HG03460 (cell line): ENCODE measurements around the gene ACOXL.
"Not testable (repeated sequence)": the region's sequence is repeated elsewhere in the genome, so short reads cannot be mapped to it uniquely, and the experiment has no call there.

Experiments used
- ATAC-seq: cut with Tn5 transposase; IDR thresholded peaks from one replicate; pipeline ENCODE4 v1.9.1; 2021; ENCODE audit not compliant: unreplicated experiment

ACOXL gene

GRCh38 chr2:110732422-110733413 lies at the start of gene ACOXL:
Gene ACOXL (plus strand): TSS chr2:110732573. CDS start chr2:110768390, 35,817 bp downstream.
- no peak for ATAC-seq

DNA sequence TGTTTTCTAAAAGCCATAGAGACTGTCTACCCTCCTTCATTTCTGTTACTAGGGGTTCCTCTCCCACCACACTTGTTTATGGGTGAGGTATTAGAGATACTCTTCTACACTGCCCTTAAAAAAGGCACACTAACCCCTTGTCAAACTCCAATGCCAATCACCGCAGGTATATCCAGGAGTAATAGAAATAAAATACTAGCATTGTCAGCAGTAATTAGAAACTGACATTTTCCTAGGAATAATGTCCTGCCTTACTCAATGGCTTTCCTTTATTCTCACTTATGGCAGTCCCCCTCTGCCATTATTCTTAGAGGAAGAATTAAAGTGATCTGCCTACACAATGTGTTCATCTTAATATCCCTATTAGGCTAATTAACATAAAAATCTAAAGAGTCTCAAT lies 49.5 kb upstream of the ACOXL start:
- ATAC-seq: no peak

- ATAC-seq: not testable (repeated sequence)
These were observed 44.4 kb upstream of the ACOXL start for GRCh38 chr2:110687775-110688484.

- no peak for ATAC-seq
These were observed 43.7 kb upstream of the ACOXL start for GRCh38 chr2:110688594-110689091.

DNA sequence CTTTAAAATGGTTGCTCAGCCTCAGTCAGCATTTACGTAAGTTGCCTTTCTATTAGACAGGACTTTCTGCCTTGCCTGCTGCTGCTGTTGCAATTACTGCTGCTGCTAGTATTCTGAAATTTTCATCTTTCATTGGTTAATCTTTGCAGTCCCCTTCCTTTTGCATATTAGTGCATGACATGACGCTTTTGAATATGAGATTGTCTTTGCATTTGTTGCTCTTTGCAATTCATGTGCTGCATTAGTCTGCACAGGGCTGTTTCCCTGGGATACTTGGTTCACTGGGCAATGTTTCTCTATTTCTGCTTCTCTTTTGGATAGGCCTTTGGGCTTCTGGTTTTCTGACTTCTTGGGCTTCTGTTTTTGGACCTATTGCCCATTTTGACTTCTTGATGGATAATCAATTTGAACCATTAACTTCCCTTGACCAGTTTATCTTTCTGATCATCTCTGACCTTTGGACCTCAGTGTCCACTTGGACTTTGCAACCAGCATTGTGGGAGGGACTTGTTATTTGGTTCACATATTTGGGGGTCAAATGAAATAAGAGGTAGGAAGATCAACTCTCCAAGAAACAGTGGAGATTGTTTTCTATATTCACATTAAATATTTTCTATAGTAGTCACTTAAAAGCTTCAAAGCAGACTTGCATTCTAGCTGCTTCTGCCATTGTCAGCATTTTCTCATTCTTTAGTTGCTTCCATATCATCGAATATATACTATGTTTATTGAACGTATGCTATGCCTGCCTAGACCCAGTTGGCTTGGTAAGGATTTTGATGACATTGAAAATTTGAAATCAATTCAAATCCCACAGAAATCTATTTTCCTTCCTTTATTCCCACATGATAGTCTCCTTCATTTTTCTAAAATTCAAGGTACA lies 42.0 kb upstream of the ACOXL start:
- ATAC-seq: no peak

GRCh38 chr2:110691612-110692258 lies 40.6 kb upstream of the ACOXL start:
- ATAC-seq: no peak

DNA sequence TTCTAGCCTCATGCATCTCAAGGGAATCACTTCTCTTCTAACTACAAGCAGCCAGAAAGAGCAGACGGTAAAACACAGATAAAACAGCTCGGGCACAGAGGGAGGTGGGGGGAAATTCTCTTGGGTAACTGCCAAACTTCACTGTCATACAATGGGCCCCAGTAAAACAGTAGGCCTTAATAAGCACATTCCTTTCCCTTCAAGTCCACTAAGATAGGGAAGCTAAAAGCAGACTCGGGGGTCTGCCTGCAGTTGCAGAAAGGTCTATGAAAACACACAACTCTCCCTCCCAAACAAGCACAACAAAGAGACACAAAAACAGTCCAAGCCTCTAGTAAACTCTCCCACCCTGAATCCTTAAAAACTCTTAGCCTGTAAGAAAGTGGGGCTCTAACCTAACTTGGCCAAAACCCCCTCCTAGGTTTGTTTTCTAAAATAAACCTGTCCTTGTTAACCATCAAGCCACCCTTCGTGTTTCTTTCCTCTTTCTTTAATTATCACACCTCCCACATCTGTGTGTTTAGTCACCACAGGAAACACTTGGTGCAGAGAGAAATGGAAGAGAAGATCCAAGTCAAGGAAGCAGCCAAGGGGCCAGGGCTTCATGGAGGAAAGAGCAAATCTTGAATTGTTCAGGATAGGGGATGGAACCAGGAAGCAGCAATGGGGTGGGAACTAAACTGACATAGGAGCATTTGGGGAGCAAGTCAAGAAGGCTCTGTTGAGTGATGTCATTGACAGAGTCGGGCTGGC lies 37.1 kb upstream of the ACOXL start:
- not testable (repeated sequence) for ATAC-seq

GRCh38 chr2:110698253-110698652 lies 34.1 kb upstream of the ACOXL start:
- not testable (repeated sequence) for ATAC-seq

- no peak for ATAC-seq
These were observed 29.6 kb upstream of the ACOXL start for GRCh38 chr2:110702514-110703380.

DNA sequence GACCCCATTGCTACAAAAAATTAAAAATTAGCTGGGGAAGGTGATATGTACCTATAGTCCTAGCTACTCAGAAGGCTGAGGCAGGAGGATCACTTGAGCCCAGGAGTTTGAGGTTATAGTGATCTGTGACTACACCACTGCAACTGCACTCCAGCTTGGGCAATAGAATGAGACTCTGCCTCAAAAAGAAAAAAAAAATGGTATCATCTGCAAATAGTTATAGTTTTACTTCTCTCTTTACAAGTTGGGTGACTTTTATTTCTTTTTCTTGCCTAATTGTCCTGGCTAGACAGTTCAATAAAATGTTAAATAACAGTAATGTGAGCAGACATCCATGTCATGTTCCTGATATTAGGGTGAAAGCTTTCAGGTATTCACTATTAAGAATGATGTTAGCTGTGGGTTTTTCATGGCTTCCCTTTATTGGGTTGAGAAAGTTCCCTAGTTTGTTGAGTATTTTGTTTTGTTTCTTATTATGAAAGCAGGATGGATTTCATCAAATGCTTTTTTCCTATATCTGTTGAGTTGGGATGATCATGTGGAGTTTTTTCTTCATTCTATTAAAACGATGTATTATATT lies 24.9 kb upstream of the ACOXL start:
- ATAC-seq: no peak

GRCh38 chr2:110708455-110708854 lies 23.9 kb upstream of the ACOXL start:
- ATAC-seq: no peak

- no peak for ATAC-seq
These were observed 19.6 kb upstream of the ACOXL start for GRCh38 chr2:110712737-110713136.

GRCh38 chr2:110713513-110714362 lies 18.6 kb upstream of the ACOXL start:
- ATAC-seq: no peak

GRCh38 chr2:110714452-110715224 lies 17.7 kb upstream of the ACOXL start:
- no peak for ATAC-seq

DNA sequence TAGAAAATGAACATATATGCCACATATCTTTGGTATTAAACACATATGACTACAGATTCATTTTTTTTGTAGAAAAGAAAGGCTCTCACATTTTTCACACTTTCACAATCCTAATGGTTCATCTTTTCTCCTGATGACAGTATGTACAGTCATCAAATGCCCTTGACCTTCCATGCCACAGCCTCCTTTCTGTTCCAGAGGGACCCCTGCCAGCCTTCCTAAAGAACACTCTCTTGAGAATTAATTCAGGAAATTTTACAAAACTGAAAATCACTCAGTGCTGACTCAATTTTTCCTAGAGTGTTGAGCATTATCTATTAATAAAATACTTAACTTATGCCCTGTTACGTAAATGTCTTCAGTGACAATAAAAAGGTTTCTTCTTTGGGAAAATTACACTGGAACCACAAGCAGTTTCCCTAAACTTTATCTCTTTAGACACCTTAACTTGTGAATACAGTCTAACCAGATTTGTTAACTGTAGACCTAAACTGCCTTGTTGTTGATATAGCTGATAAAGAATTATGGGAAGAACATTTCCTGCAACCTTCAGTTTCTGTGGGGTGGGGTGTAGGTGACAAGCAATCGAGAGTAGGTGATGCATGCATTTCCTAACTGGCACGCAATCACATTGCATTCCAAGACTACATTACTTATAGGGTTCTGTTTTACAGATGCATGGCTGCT lies 15.3 kb upstream of the ACOXL start:
- no peak for ATAC-seq

DNA sequence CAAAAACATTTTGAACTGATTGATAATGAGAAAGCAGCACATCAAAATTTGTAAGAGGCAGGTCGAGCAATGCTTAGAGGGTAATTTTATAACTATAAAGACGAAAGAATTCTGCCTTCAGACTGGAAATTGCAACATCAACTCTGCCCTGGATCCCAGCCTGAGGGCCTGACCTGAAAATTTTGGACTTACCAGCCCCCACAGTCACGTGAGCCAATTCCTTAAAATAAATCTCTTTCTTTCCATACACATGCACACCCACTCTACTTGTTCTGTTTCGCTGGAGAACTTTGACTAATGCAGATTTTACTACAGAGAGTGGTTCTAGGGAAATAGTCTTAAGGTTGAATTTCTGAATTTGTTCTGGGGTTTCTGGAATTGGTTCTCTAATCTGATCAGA lies 14.6 kb upstream of the ACOXL start:
- ATAC-seq: no peak
